GM13976 (cell line): Measurements from ENCODE around the gene AFF4.

Experiments used
- DNase-seq: peaks from one replicate; pipeline ENCODE4 v3.0.0; 2012; ENCODE audit warnings: low spot score
- CTCF ChIP-seq: IDR thresholded peaks from 2 replicates; pipeline ENCODE4 v1.5.1; 2012; ENCODE audit warnings: borderline replicate concordance, mild to moderate bottlenecking; ENCODE audit not compliant: insufficient read depth; ENCODE audit errors: extremely low read depth, missing control alignments, control extremely low read depth
- in situ Hi-C: fragments of 300-500 bp; cut with MboI; formaldehyde crosslinking; loops from one replicate; pipeline ENCODE4 v1.12.0; 2022; ENCODE audit warnings: low sequenced_read_pairs, mixed read lengths, inconsistent platforms; ENCODE audit not compliant: unreplicated experiment

The AFF4 gene

GRCh38 chr5:132907161-132907560 lies 56.3 kb downstream of the AFF4 start:
- no peak for TF ChIP-seq CTCF
- in situ Hi-C loops = no loop called here
- no peak for DNase-seq

GRCh38 chr5:132905938-132906337 lies 57.5 kb downstream of the AFF4 start:
- TF ChIP-seq CTCF = no peak
- in situ Hi-C loops = no loop called here
- DNase-seq = no peak

GRCh38 chr5:132901730-132902129 lies 61.7 kb downstream of the AFF4 start:
- TF ChIP-seq CTCF = no peak
- in situ Hi-C loops = no loop called here
- DNase-seq = no peak

- DNase-seq = no peak
- no peak for TF ChIP-seq CTCF
- in situ Hi-C loops = no loop called here
Observed at GRCh38 chr5:132901036-132901435, 62.4 kb downstream of the AFF4 start.

GRCh38 chr5:132898094-132898493 lies 65.3 kb downstream of the AFF4 start:
- no peak for DNase-seq
- in situ Hi-C loops = no loop called here
- TF ChIP-seq CTCF = no peak

- in situ Hi-C loops = no loop called here
- DNase-seq = peak; percentile 25
- no peak for TF ChIP-seq CTCF
Observed at GRCh38 chr5:132896685-132897084, 66.7 kb downstream of the AFF4 start.

- in situ Hi-C loops = no loop called here
- TF ChIP-seq CTCF = no peak
- DNase-seq = no peak
Observed at GRCh38 chr5:132895719-132896305, 67.6 kb downstream of the AFF4 start.
